Osteocyte (in vitro differentiated cells): Measurements from ENCODE around the gene ASB3. TPM values are rescaled to one million over a fixed set of nuclear protein-coding genes. Genes with fewer than 3 reads are reported as not detected.

Experiments used
- DNase-seq: peaks from one replicate; pipeline ENCODE4 v3.0.0; 2021; ENCODE audit warnings: mixed read lengths; ENCODE audit not compliant: unreplicated experiment; ENCODE audit errors: extremely low spot score
- H3K27ac Mint-ChIP-seq: one replicate; pipeline ENCODE4 v1.8.0; 2021; ENCODE audit warnings: mild to moderate bottlenecking, mixed read lengths; ENCODE audit not compliant: unreplicated experiment
- H3K27me3 Mint-ChIP-seq: one replicate; pipeline ENCODE4 v1.8.0; 2021; ENCODE audit warnings: mixed read lengths; ENCODE audit not compliant: unreplicated experiment
- H3K36me3 Mint-ChIP-seq: one replicate; pipeline ENCODE4 v1.8.0; 2021; ENCODE audit warnings: mixed read lengths; ENCODE audit not compliant: unreplicated experiment
- H3K4me1 Mint-ChIP-seq: one replicate; pipeline ENCODE4 v1.8.0; 2021; ENCODE audit warnings: mixed read lengths; ENCODE audit not compliant: unreplicated experiment
- H3K4me3 Mint-ChIP-seq: one replicate; pipeline ENCODE4 v1.8.0; 2021; ENCODE audit warnings: mild to moderate bottlenecking, moderate library complexity, mixed read lengths; ENCODE audit not compliant: unreplicated experiment
- H3K9me3 Mint-ChIP-seq: one replicate; pipeline ENCODE4 v1.8.0; 2021; ENCODE audit warnings: mixed read lengths; ENCODE audit not compliant: unreplicated experiment
- CTCF ChIP-seq: fragments of 200-600 bp; sonication (generic); IDR thresholded peaks from 2 replicates; pipeline ENCODE4 v1.5.0; 2021; ENCODE audit warnings: antibody characterized with exemption, mild to moderate bottlenecking, moderate library complexity
- total RNA-seq: library from RNA; stranded (reverse); gene quantifications from 2 replicates; pipeline ENCODE4 v1.2.1, GENCODE V29; 2021

The ASB3 gene
- total RNA-seq, 1 donor from 2014 or later, result 21.8 TPM

- H3K27me3 Mint-ChIP-seq, result peaks cover 5% of the 10 kb centered on the region
- DNase-seq, result no peak
- H3K36me3 Mint-ChIP-seq, result no peaks in the 10 kb centered on the region
- peak overlapping the region; percentile 7 for H3K4me3 Mint-ChIP-seq
- H3K4me1 Mint-ChIP-seq, result peaks cover 41% of the 10 kb centered on the region
- H3K9me3 Mint-ChIP-seq, result peaks cover 3% of the 10 kb centered on the region
- peak overlapping the region; percentile 39 for H3K27ac Mint-ChIP-seq
- no peak for TF ChIP-seq CTCF
Measured at GRCh38 chr2:53629501-53629900, 157.3 kb downstream of the ASB3 start.

- DNase-seq, result no peak
- peaks cover 3% of the 10 kb centered on the region for H3K9me3 Mint-ChIP-seq
- H3K4me3 Mint-ChIP-seq, result no peak overlapping the region
Measured at GRCh38 chr2:53629001-53629400, 157.8 kb downstream of the ASB3 start.

GRCh38 chr2:53622141-53622540 is 164.6 kb downstream of the ASB3 start:
- peaks cover 18% of the 10 kb centered on the region for H3K27me3 Mint-ChIP-seq
- no peak for DNase-seq
- no peak for TF ChIP-seq CTCF
- no peaks in the 10 kb centered on the region for H3K9me3 Mint-ChIP-seq
- peaks cover 8% of the 10 kb centered on the region for H3K4me1 Mint-ChIP-seq
- no peak overlapping the region for H3K27ac Mint-ChIP-seq
- H3K36me3 Mint-ChIP-seq, result no peaks in the 10 kb centered on the region
- H3K4me3 Mint-ChIP-seq, result no peak overlapping the region

More at GRCh38 chr2:53629001-53629400, 157.8 kb downstream of the ASB3 start:
- no peaks in the 10 kb centered on the region for H3K36me3 Mint-ChIP-seq
- H3K27me3 Mint-ChIP-seq, result peaks cover 5% of the 10 kb centered on the region
- H3K4me1 Mint-ChIP-seq, result peaks cover 40% of the 10 kb centered on the region
- H3K27ac Mint-ChIP-seq, result no peak overlapping the region
- TF ChIP-seq CTCF, result no peak

- Mint-ChIP-seq H3K36me3 (no peaks in the 10 kb centered on the region), H3K9me3 (no peaks in the 10 kb centered on the region)
Measured at GRCh38 chr2:53620981-53621380, 165.8 kb downstream of the ASB3 start.

More at GRCh38 chr2:53620981-53621380, 165.8 kb downstream of the ASB3 start:
- TF ChIP-seq CTCF, result no peak
- DNase-seq, result no peak
- H3K4me3 Mint-ChIP-seq, result no peak overlapping the region
- peaks cover 18% of the 10 kb centered on the region for H3K27me3 Mint-ChIP-seq
- H3K27ac Mint-ChIP-seq, result no peak overlapping the region
- H3K4me1 Mint-ChIP-seq, result peaks cover 8% of the 10 kb centered on the region

Other genes with a start within 250 kb of the ASB3 start
- gene CHAC2, start 19.1 kb downstream of the ASB3 start, total RNA-seq, result 1.5 and 2.2 TPM in 2 replicates
- 50.6 and 57.0 TPM in 2 replicates for gene ERLEC1, start 91 bp upstream of the ASB3 start, total RNA-seq
- gene GPR75, start 73.0 kb upstream of the ASB3 start, total RNA-seq, result 1.1 and 1.2 TPM in 2 replicates
- gene PSME4, start 184.0 kb upstream of the ASB3 start, total RNA-seq, result 36.2 and 43.9 TPM in 2 replicates